ENCODE data around the gene SLC18B1. TPM values are rescaled to one million over a fixed set of nuclear protein-coding genes. Genes with fewer than 3 reads are reported as not detected.
A peak's percentile ranks its signal among the peaks of the same experiment; 100 is the strongest.
"Not testable (repeated sequence)": the region's sequence is repeated elsewhere in the genome, so short reads cannot be mapped to it uniquely, and the experiment has no call there.

SLC18B1 gene
- total RNA-seq, 1 experiment from 2014 or later, result 9.4 TPM

DNA sequence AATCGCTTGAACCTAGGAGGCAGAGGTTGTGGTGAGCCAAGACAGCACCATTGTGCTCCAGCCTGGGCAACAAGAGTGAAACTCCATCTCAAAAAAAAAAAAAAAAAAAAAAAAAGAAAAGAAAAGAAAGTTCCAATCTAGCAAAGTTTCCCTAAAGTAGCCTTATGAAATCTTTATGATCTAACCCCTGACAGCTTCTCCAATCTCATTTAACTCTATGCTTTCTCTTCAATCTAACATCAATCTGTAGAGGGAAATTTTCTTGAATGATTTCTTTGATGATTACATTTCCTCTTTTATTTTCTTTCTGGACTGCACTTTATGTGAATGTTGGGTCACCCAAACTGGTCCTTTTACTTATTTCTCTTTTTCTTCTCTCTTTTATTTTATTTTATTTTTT lies 2.2 kb upstream of the SLC18B1 start:
- no peak for DNase-seq (ENCODE audit: low spot score)

DNA sequence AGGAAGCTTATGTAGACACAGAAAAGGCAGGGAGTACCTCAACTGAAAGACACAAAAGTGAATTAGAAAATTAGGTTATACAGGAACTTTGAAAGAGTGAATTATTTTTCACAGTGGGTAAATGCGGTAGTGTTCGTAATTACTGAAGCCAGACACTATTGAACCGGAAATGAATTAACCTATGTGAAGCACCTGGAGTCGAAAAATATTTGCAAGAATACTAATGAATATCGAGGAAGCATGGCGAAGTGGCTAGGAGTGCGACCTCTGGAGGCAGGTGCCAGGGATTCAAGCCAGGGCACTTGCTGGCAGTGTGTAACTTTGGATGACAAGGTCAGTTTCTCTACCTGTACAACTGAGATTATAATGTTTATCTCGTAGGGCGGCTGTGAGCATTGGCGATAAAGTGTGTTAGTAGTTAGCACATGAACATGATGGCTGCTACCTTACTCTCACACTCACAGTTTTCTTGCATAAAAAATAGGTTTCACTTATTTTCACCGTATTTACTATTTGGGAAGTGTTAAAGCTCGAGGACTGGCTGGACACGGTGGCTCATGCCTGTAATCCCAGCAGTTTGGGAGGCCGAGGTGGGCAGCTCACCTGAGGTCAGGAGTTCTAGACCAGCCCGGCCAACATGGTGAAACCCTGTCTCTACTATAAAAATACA lies 567 bp upstream of the SLC18B1 start:
- peak; percentile 62 for DNase-seq (ENCODE audit: low spot score)

DNA sequence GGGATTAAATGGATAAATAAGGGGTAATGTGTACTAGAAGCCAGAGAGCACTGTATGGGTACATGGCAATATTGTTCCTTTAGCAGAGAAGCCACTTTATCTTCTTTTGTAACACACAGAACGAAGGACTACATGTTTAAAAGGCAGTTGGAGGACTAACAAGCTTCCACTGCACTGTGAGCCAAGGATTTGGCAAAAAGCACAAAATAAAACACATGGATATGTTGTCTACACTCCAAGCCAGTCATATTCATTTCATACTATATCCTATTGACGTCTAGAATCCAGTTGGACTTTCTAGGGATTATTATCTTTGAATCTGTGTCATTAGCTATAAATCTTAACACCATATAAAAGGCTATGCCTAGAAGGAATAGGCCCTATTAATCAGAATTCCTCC lies 3.0 kb downstream of the SLC18B1 start:
- no peak for DNase-seq (ENCODE audit: low spot score)

DNA sequence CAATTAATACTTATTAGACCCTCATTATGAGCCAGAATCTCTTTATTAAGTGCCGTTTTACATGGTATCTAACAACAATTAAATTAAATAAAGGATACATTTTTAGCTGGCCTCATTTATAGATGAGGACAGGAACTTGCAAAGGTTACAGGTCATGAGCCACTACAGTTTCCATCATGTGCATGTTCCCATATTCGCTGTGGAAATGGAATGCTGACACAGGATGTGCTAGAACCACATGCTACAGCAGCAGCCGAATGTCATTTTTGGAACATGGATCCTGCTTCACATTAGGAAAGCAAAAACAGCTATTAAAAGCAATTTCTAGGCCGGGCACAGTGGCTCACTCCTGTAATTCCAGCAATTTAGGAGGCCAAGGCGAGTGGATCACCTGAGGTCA lies 5.9 kb downstream of the SLC18B1 start:
- DNase-seq (ENCODE audit: low spot score), result no peak

DNA sequence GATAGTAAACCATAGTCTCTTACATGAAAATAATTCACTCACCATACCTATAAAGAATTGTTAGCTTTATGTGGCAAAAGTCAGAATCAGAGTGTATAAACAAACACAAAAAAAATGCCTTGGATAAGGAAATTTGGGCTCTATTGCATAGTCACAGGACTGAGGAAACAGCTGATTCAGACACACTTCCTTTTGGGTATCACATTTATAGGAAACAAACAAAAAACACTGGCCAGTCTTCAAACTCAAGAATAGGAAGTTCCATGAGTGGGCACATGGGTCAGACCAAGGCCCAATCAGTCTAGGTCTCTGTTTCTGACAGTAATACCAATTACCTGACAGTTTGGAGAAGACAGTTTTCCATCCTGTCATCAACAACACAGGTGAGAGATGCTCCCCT lies 8.0 kb downstream of the SLC18B1 start:
- no peak for DNase-seq (ENCODE audit: low spot score)

DNA sequence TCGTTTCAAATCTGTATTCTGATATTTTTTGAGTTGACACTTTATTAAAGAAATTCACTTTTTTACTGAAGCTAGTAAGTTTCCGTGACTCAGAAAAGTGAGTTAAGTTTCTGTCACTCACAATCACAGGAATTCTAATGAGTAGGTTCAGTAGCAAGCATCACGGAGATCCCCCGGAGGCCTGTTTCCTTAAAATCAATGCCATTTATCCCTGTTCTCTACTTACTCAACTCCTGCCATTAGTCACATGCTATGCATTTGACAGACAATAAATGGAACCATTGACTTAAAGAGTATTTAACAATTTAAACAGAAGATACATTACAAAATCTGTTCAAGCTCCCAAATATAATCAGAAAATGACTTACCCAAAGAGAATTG lies 9.1 kb downstream of the SLC18B1 start:
- DNase-seq (ENCODE audit: low spot score), result no peak

DNA sequence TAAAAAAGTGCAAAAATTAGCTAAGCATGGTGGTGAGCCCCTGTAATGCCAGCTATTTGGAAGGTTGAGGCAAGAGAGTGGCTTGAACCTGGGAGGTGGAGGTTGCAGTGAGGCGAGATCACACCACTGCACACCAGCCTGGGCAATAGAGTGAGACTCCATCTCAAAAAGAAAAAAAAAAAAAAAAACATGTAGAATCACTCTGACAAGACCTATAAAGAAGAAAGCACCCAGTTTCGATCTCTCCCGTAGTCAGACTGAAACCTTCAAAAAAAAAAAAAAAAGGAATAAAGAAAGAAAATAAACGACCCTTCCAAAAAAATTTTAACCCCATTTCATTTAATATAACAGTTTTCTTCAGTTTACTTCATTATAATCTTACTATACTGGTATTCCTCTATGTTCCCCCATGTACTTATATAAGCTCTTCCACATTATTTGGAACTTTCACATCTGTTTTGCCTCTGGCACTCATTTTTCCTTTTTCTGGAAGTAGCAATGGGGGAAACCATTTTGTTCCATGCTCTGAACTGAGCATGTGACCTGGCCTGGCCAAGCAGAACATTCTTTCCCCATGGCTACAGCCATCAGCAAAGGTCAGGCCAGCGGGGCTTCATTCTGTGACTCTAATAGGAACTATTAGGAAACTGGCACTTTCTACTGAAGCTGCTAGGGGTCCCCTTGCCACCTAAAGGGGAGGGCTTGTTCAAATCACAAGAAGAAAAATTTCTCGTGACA lies 9.6 kb downstream of the SLC18B1 start:
- DNase-seq (ENCODE audit: low spot score), result no peak

DNA sequence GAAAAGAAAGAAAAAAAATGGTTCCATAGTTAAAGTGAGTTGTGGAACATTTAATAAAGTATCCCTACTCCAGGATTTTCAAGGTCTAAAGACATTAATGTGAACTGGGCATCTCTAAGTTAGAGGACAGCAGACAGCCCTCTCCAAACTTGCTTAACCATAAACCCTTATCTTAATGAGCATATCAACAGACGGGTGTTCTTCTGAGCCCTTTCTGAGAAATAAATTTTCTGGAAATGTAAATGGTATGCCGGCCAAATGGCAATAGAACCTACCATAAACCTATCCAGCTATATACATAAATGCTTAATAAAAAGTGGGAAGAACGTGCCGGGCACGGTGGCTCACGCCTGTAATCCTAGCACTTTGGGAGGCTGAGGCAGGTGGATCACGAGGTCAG lies 12.5 kb downstream of the SLC18B1 start:
- DNase-seq (ENCODE audit: low spot score), result no peak

DNA sequence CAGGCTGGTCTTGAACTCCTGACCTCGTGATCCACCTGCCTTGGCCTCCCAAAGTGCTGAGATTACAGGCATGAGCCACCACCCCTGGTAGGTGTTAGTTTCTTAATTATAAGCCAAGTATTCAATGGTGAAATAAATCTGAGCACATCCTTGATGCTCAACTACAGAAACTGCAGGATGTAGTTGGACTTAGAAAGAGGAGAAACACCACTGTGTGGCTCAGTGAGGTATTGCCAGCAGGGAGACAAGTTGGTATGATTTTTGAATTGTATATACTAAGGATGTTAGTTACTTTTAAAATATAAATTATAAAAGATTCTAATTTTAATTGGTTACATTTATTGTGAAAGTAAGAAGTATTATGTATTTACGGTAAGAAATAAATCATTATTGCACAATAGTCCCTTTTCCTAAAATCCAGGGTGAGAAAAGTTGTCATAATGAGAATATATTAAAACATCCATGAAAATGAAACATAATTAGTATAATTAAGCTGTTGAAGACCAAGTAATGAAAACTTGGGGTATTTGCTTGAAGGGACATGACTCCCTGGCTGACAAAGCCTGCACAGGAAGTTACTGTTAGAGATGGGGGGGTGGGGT lies 17.6 kb downstream of the SLC18B1 start:
- DNase-seq (ENCODE audit: low spot score), result peak; percentile 3

DNA sequence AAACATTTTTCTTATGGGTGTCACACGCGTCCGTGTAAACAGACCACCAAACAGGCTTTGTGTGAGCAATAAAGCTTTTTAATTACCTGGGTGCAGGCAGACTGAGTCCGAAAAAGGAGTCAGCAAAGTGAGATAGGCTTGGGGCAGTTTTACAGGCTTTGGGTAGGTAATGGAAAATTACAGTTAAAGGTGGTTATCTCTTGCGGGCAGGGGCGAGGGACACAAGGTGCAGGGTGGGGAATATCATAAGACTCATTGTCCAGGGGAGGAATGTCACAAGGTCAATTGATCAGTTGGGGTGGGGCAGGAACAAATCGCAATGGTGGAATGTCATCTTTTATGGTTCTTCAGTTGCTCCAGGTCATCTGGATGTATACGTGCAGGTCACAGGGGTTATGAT lies 20.6 kb downstream of the SLC18B1 start:
- not testable (repeated sequence) for DNase-seq (ENCODE audit: low spot score)

DNA sequence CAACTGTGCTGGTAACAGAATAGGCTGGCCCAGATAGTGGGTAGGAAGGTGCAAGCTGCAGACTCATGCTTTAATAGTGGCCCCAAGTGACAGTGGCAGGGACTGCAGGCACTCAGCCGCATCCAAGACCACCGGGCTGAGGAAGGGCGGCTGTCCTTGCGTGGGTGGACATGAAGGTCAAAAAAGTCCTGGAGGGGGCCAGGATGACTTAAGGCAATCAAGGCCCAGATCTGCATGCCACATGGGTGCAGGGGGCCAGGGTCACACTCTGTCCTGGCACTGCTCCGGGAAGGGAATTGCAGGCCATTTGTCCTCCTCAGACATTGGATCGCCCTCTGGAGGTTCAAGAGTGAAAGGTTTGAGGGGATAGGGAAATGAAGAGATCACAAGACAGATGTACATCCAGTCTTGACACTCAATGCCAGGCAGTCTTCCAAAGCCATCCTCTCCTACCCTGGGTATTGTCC lies 30.4 kb downstream of the SLC18B1 start:
- peak; percentile 23 for DNase-seq (ENCODE audit: low spot score)

DNA sequence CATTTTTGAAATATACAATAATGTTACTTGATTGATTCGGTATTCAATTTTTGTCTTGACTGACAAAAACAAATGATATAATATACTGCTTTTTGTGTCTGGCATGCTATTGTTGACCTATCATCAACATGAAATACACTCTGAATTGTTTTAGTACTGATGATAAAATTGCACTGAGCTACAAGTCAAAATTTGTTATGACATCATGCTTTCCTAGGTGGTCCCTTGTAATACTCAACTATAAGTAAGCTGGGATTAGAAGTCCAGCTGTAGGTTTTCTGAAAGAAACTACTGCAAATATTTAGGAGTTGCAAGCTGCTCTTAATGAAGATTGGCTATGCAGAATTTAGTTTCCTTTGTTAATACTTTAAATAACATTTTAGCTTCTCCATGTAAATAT lies 32.9 kb downstream of the SLC18B1 start:
- DNase-seq (ENCODE audit: low spot score), result no peak

DNA sequence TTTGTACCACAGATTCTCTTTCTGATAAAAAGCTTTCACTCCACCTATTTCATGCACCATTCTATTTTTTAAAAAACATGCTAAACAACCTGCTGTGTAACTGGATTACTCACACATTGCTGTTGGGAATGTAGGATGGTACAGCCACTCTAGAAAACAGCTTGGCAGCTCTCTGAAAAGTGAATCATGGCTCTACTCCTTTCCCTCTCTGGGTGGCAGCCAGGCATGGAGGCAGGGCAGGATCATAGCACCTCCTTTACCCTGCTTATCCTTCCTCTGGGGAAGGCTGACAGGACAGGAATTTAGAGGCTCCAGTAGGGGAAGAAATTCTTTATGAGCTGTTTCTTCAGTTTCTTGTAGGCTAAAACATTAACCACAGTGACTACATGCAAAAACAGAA lies 34.1 kb downstream of the SLC18B1 start:
- peak; percentile 47 for DNase-seq (ENCODE audit: low spot score)

DNA sequence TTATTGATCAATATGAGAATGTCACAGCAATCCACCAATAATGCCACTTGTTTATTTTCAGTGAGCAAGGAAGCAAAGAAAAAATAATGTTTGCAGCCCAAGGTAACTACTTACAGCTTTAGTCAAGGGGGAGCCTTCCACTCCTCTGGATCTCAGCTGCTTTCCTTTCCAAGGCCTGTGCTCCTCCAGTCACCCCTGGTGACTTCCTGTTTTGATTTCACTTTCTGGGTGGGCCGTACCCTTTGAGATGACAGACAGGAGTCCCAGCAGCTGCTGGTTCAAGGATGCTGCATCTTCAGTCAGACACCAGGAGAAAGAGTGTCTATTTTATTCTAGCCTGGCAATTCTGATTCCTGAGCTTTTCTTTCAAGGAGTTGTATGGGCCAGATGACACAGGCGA lies 35.2 kb downstream of the SLC18B1 start:
- no peak for DNase-seq (ENCODE audit: low spot score)

DNA sequence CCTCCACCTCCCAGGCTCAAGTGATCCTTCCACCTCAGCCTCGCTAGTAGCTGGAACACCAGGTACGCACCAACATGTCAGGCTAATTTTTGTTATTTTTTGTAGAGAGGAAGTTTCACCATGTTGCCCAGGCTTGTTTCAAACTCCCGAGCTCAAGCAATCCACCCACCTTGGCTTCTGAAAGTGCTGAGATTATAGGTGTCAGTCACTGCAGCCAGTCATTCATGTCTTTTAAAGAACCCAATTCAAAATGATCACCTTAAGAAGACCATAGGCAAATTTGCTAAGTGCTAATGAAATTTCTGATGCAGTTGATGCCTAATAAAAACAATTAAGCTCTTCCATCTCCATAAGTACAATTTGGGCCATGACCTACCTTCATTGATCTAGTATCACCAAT lies 38.2 kb downstream of the SLC18B1 start:
- DNase-seq (ENCODE audit: low spot score), result no peak

DNA sequence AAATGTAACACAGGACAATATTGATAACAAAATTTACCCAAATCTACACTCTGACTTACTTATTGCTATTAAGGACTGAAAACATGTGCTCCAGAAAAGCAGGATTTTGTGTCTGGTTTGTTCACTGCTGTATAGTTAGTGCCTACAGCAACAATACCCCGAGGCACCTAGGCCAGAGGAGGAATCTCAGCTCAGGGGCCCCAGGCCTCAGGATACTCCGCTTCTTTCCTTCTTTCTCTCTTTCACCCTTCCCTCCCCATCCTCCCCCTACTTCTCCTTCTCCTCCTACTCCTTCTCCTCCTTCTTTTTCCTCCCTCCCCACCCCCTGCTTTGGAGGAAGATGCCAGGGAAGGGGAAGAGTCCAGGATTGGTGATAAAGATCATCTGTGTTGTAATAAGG lies 39.7 kb downstream of the SLC18B1 start:
- no peak for DNase-seq (ENCODE audit: low spot score)

DNA sequence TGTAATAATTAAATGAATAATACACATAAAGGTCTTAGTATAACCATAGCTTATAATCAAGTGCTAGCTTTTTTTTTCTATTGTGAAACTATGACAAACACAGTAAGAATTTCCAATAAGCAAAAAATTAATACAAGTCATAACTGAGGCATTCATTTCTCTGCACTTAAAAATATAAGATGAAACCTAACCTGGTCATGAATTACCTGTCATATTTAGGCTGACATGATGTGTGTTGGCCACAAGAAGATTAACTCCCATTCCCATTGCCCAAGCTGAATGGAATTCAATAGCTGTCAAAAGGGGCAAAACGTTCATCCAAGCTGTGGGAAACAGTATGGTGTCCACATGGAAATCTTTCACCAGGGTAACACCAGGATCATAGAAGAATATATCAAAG lies 46.2 kb downstream of the SLC18B1 start:
- DNase-seq (ENCODE audit: low spot score), result no peak

DNA sequence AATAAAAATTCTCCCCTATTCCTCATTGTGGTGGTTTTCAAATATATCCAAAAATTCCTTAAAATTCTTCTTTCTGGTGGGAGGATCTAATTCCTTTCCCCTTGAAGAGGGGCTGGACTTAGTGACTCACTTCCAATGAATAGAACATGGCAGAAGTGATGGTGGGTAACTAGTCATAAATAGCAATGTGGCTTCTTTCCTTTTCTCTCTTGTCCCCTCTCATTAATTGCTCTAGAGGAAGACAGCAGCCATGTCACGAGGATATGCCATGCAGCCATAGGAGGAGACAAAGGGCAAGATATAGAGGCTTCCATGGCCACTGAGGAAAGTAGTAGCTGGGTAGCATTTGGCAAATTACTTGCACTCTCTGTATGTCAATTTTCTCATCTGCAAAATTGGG lies 46.6 kb downstream of the SLC18B1 start:
- DNase-seq (ENCODE audit: low spot score), result no peak

DNA sequence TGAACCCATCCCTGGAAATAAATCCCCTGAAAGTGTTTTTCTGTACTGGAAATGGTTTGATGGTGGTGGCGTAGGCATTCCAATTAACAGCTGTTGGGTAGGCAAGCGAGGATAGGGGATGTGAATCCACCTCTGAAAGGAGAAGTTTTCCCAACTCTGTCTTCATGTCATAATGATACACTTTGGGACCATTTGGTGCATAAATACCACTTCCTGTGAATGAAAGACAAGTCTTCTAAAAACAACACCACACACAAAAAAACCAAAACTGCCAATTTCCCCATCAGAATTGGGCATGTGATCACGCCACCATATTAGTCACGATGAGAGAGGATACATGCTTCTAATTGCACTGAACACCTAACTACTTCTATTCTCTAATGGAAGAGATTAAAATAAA lies 47.1 kb downstream of the SLC18B1 start:
- DNase-seq (ENCODE audit: low spot score), result no peak

DNA sequence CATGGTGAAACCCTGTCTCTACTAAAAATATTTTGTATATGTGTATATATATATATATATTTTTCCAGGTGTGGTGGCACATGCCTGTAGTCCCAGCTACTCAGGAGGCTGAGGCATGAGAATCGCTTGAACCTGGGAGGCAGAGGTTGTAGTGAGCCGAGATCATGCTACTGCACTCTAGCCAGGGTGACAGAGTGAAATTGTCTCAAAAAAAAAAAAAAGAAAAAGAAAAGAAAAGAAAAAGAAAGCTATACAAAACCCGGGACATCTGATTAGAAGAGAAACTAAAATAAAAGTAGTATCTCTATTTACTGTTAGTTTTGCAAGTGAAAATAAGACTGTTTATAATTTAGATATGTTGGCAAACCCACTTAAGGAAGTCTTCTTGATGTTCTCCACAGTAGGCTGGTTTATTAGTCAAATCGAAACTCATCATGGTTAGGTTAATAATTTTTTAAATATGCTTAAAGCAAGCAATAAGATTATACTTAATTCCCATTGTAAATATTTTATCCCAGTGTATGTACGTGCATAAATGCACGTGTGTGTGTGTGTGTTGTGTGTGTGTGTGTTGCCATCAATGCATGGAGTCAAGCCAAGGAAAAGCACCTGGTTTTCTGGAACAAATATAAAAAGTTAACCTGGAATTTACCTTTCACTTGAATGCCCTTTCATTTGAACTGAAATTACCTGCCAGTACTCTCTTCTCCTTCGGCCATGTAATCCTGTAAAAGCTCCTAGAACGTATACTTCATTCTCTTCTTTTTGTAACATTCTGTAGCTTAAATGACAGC lies 47.8 kb downstream of the SLC18B1 start:
- no peak for DNase-seq (ENCODE audit: low spot score)

DNA sequence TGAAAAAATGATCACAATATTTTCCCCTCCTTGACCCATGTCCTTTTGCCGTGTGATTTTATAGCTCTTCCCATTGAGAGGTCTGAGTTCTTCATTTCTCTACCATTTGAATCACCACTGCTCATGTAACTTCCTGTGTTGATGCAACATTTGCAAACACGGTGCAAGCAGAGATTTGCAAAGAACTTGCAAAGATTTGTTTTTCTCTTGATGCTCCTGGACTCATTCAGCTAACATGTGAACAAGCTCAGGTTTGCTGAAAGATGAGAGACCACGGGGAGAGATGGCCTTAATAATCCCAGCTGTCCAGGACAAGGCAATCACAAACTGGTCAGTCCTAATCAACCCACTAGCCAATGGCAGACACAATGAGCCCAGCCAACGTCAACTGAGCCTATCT lies 49.3 kb downstream of the SLC18B1 start:
- DNase-seq (ENCODE audit: low spot score), result peak; percentile 8

DNA sequence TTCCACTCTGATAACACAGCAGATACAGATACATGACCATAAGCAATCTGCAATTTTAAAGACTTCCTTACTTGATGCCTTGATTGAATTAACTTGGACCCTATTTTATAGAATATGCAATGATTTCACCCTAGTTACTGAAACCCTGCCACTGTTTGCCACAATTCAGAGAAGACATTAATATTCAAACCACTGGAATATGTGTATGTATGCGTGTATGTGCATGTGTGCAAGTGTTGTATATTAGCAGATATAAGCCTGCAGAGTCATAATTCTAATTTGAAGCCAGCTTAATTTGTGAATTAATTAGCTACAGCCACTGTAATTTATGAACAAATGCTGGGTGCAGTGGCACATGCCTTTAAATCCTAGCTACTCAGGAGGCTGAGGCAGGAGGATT lies 50.0 kb downstream of the SLC18B1 start:
- DNase-seq (ENCODE audit: low spot score), result no peak

Measured in H4 (cell line).